ENCODE measurements around the gene MAP2K3. TPM values are rescaled to one million over a fixed set of nuclear protein-coding genes. Genes with fewer than 3 reads are reported as not detected.
A peak's percentile ranks its signal among the peaks of the same experiment; 100 is the strongest.
"Not testable (repeated sequence)": the region's sequence is repeated elsewhere in the genome, so short reads cannot be mapped to it uniquely, and the experiment has no call there.

Gene MAP2K3
- total RNA-seq, 2 donors from 2014 or later: 74.2 to 75.8 TPM

DNA sequence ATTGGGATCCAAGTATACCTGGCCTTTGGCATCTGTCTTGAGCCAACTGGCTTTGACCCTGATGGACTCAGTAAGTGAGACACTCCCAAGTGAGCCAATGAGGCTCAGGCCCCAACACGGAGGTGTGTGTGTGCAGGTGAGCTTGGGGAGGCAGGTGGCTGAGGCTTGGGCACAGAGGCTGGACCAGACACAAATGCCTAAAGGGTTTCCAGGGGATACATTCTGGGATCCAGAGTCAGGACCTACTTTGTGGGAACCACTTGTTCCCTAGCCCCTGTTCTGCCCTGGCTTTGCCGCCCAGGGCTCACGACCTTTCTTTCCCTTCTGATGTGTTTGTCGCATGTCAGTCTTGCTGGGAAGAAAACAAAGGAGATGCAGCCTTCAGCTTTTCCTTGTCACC, 56.8 kb downstream of the MAP2K3 start:
- DNase-seq; intact Hi-C loops (cut with DNase I, micrococcal nuclease); ATAC-seq: not testable (repeated sequence)

DNA sequence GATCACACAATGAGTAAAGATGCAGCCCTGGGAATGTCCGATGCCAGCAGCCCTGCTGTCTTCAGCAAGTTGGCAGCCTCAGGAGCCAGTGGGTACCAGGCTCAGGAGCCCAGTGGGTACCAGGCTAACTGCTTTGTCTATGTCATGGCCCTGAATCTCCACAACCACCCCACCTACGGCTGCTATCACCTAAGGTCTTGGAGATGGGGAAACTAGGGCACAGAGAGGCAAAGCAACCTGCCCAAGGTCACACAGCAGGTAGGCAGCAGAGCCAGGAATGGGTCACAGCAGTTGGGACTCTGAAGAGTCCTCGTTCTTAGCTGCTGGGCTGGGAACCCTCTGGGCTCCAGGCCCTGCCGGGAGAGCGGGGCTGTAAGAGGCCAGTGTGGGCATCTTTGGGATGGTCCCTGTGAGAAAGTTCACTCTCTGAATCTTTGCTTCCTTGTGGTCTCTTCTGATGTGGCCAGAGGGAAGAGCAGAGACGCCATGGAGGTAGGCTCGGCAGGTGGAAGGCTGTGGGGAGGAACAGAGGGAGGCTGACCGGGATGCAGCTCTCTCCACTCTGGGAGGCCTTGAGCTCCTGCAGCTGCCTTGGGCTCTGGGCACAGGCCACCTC, 57.5 kb downstream of the MAP2K3 start:
- intact Hi-C loops (cut with DNase I, micrococcal nuclease); ATAC-seq; DNase-seq: not testable (repeated sequence)

DNA sequence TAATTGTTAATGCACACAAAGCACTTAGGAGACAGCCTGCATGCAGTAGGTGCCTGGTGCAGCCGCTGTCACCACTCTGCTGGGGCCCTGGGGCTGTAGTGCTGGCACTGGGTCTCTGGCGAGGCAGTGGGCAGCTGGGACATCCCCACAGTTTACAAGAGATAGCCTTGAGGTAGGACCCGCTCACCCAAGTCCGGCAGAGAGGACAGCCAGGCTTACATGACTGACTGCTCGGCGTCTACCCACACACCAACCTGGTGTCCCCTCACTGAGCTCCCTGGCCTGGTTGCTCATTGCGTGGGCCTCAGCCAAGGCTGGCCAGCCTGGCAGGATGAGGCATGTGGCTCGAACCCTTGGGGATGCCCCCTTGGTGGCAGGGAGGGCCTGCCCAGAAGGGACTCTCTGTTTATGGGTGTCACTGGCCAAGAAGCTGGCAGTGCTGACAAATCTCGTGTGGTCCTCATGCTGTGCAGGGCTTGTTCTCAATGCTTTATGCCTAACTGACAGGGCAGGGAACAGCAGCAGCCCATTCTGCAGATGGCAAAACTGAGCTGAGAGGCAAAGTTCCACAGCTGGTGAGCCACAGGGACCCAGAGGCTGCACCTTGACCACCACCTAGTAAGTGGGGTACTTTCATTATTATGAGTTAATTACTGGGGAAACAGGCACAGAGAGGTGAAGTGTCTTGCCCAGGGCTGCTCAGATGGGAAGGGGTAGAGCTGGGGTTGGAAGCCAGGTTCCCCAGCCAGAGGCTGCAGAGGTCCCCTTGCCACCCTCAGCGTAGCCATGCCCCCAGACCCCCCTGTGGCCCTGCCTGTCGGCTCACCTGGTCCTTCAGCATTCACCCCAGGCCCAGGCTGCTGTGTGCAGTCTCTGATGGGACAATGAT, 58.8 kb downstream of the MAP2K3 start:
- DNase-seq; intact Hi-C loops (cut with DNase I, micrococcal nuclease): not testable (repeated sequence)

DNA sequence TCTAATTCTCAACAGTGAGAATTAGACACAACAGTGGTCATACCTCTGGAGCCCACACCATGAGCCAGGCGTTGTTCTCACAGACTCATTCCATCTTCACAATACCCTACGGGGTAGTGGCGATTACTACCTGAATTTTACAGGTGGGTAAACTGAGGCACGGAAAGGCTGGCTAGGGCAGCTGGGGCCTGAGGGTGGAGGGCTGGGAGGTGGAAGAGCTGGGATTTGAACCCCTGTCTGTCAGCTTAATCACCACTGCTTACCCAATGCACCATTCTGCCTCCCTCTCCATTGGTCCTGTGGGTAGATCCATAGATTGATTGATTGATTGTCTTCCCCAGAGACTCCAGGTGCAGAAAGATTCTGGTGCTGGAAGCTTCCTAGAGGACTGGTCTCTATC, 60.3 kb downstream of the MAP2K3 start:
- DNase-seq; ATAC-seq; intact Hi-C loops (cut with DNase I, micrococcal nuclease): not testable (repeated sequence)

More for the DNA sequence above, 58.8 kb downstream of the MAP2K3 start:
- ATAC-seq: not testable (repeated sequence)

DNA sequence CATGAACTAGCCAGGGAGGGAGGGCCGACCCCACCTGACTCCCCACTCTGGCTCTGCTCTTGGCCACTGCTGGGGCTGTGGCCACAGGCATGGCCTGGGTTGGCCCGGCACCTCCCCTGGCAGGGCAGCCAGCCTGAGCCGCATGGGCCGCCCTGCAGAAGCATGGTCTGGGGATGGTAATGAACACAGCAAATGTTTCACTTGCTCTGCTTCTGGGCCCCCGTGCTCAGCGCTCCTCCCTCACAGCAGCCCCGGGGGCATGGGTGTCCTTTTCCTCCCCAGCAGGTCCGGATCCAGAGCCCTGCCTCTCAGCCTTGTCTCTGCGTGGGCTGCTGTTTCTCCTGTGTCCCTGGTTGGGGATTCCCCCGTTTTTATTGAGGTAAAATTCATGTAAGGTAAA, 60.7 kb downstream of the MAP2K3 start:
- no peak for DNase-seq
- intact Hi-C loops (cut with DNase I, micrococcal nuclease): no loop called here
- ATAC-seq: no peak

DNA sequence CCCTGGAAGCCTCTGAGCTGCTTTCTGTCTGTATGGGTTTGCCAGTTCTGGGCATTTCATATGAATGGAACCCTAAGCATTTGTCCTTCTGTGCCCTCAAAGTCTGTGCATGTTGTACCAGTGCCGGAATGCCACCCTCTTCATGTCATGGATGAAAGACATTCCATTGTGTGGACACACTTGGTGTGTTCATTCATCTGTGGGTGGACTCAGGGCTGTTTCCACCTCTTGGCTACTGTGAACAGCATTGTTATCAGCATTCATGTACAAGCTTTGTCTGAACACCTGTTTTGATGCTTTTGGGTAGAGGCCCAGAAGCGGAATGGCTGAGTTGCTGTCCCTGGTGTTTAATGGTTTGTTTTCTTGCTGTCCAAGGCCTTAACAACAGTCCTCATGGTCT, 61.6 kb downstream of the MAP2K3 start:
- DNase-seq; intact Hi-C loops (cut with DNase I, micrococcal nuclease); ATAC-seq: not testable (repeated sequence)

DNA sequence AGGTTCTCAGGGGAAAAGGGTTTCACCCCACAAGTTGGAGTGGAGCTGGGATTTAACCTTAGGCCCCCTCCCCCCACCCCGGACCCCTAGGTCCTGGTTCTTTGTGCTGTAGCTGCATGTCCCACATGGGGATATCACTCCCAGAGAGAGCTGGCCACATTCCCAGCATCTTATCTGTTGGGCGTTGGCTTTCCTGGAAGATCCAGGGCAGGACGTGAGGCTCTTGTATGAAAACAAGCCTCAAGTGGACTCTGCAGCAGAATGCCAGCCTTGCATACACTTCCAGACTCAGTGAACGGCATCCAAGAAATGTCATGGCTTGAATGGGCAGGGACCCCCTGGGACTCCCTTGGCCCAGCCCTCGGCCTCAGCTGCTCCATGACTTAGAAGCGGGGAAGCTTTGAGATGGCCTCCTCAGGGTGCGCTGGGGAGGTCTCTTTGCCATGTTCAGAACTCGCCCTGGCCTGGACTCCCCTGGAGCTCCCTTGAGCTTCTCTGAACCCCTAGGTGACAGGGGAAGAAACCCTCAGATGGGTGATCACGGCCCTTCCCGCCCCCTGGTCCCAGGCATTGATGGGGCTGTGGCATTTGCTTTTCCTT, 62.2 kb downstream of the MAP2K3 start:
- DNase-seq: peak; percentile 65 to 66
- intact Hi-C loops (cut with DNase I, micrococcal nuclease): not testable (repeated sequence)
- peak; percentile 87 for ATAC-seq

DNA sequence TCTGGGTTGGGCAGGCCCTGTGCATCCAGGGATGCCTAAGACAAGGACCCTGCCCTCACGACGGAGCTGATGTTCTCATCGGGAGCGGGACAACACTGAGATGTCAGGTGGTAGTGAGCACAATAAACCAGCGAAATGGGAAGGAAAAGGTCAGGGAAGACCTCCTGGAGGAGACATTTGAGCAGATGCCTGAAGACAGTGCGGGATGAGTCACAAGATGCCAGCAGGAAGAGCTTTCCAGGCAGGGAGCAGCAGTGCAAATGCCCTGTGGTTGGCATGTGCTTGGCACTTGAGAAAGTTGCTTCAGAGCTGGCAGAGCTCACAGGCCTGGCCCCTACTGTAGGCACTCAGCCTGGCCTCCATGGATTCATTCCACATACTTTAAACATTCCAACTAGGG, 63.1 kb downstream of the MAP2K3 start:
- not testable (repeated sequence) for ATAC-seq, DNase-seq

DNA sequence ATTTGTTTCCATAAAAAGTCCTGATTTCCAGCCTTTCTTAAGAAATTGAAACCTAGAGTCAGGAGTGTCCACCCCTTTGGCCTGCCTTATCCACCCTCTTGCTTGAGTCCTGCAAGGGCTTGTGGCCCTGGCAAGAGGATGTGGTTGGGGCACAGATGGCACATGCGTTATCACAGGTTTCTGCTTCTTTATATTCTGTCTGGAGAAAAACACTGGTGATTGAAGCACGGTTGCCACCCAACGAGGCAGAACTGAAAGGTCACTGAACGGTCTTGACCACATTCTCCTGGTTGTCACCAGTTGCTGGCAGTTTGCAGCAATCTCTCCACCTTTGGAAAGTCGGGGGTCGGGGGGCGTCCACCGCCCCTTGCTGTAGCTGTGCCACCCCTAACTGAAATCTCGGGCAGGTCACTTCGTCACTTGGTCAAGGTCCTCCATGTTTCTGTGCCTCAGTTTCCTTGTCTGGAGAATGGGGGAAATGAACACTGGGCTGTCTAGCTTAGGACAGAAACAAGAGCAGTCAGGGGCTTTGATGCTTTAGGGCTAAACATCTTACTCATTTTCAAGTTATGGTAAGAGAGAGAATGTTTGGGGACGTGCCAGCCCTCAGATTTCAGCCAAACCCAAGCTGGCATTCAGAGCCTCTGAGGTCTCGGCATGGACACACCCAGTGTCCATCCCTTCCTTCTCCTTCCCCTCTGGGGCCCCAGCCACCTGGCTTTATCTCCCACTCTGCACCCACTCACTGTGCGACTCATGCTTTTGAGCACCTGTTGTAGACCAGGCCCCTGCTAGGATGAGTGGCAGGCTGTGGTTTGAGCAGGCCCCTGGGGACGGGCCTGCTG, 63.8 kb downstream of the MAP2K3 start:
- ATAC-seq; intact Hi-C loops (cut with DNase I, micrococcal nuclease); DNase-seq: not testable (repeated sequence)

More for the DNA sequence above, 63.1 kb downstream of the MAP2K3 start:
- intact Hi-C loops (cut with DNase I, micrococcal nuclease): not testable (repeated sequence)

DNA sequence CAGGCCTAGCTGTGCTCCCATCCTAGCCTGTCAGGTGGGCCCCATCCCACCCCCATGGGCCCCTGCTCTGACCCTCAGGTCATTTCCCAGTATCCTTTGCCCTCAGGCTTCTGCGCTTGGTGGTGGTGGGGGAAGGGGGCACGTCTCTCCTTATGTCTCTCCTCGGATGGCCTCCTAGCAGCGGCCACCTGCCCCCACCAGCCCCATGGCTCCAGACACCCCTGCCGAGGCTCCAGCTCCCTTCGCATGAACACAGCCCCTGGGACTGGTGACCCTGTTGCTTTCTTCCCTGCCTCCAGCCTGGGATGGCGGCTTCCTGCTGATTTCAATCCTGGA, 64.4 kb downstream of the MAP2K3 start:
- DNase-seq; intact Hi-C loops (cut with DNase I, micrococcal nuclease); ATAC-seq: not testable (repeated sequence)

DNA sequence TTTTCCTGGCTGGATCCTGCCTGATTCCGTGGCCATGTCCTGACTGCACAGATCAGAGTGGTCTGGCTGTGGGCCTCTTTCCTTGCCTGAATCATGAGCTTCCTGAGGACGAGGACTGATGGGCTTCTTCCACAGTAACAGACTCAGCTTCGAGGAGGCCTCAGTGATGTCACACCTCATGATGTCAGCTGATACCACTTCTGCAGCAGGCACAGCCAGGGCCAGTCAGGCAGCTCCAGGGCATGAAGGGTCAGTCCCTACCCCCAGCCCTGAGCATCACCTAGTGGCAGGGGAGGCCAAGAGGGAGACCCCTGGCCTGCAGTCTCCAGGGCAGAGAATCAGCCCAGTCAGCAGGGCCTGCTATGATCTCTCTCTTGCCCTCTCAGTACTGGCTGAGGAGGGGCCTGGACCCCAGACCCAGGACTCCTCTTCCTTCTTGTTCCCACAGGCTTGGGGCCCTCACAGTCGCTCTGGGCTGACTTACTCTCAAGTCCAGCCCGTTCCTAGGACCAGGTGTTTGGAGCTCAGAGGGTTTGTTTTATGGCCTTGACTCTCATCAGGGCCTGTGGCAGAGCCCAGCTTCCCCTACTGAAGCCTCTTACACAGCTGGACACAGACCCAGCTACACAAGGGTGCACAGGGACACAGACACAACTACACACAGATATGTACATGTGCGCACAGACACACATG, 65.0 kb downstream of the MAP2K3 start:
- intact Hi-C loops (cut with DNase I, micrococcal nuclease); ATAC-seq: not testable (repeated sequence)
- peak in 1 of 2 donors; percentile 14 for DNase-seq

DNA sequence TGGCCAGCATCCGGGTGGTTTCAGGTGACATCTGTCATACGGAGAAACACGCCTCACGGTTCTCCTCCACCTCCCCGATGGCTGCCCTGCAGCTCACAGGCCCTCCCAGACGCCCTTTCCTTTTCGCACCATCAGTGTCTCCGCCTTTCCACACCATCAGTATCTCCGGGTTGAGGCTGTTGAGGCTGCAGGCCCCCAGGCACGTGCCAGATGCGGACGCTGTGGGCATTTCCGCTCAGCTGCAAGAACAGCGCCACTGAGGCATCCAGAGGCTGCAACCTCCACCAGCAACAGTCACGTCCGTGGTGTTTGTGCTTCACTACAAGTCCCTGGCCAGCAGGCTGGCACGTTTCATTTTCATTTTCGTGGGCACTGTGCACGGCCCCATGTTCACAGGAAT, 66.0 kb downstream of the MAP2K3 start:
- ATAC-seq; intact Hi-C loops (cut with DNase I, micrococcal nuclease): not testable (repeated sequence)
- DNase-seq: peak in 1 of 2 donors; percentile 11

DNA sequence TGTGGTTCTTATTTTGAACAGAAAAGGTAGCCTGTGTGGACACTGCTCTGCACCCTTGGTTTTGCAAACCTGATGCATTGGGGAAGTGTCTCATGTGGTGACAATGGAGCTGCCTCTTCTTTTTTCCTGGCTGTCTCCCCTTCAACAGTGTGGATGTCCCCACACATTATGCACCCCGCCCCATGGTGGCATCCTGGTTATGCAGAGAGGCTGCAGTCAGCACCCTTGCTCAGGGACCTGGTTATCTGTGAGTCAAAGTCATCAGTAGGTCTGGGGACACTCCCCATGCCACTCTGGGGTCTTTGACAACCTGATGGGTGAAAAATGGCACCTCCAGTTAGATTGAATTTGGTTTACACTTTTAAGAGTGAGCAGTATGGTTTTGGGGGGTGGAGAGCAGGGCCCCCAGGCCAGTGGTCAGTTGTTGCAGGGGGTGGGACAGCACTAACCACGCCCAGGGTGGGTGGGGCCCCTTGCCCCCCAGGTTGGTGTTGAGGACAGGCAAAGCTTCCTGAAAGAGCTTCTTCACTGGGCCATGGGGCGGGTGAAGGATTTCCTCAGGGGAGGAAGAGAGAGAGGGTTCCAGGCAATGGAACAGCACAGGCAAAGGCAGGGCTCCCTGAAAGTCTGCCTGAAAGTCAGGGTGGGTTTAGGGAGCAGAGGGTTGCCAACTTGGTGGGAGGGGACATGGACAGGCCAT, 67.0 kb downstream of the MAP2K3 start:
- intact Hi-C loops (cut with DNase I, micrococcal nuclease): no loop called here
- no peak for DNase-seq
- ATAC-seq: no peak

DNA sequence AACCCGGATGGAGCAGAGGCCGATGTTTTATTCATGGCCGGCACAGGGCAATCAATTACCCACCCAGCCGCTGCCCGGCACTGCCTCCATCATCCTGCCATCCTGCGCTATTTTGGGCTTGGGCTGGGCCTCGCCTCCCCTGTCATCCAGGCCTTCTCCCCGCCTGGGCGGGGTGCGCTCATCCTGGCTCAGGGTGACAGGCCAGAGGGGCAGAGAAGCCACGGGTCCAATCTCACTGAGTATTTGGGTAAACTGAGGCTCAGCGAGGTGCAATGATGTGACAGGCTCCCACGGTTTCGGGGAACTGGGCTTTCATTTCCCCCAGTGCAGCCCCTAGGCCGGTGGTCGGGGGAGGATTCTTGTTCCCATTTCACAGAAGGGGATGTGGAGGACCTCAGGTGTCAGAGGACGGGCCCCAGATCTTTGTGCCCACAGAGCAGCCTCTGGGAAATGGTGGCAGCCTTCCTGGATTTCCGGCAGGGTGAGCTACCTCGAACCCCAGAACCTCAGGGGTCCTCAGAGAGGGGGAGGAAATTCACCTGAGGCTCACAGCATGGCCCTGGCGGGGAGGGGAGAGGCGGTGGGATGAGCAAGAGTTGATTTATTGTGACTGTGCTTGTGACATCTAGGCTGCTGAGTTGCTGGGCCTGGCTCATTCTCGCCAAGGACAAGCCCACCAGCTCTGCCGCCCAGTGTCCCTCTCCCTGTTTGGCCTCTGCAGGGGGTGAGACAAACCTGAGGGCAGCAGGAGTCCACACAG, 67.9 kb downstream of the MAP2K3 start:
- DNase-seq (peak in 1 of 2 donors; percentile 19), ATAC-seq (no peak)
- intact Hi-C loops (cut with DNase I, micrococcal nuclease): no loop called here

DNA sequence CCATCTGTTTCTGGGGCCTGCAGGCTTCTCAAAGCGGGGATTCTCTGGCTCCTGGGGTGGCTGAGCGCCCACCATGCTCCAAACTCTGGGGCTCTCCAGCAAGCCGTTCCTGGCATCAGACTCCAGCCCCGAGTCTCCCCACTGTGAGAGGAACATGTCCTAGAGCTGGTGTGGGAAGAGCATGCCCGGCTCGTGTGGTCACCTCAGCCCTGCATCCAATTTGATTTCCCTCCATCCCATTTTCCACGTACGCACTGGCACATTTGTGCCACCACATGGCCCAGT, 68.4 kb downstream of the MAP2K3 start:
- DNase-seq (no peak), ATAC-seq (no peak)
- intact Hi-C loops (cut with DNase I, micrococcal nuclease): no loop called here

DNA sequence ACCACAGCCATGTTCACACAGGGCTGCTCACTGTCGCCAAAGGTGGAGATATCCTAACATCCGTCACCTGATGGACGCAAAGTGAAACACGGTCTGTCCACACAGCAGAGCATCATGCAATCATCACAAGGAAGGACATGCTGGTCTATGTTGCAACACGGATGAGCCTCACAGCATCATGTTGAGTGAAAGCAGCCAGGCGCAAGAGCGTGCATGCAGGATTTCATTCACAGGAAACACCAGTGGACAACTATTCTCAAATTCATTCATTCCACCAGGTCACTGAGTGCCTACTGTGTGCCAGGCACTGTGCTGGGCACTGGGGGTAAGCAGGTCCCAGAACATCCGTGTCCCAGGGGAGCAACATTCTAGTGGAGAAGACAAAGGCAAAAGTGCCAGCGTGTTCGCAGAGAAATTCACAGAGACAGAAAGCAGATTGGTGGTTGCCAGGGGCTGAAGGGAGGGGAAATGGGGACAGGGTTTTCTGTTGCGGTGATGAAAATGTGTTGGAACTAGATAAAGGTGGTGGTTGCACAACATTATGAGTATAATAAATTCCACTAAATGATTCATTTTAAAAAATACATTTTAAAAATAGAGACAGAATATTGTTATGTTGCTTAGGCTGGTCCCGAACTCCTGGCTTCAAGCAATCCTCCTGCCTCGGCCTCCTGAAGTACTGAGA, 69.0 kb downstream of the MAP2K3 start:
- ATAC-seq (no peak), DNase-seq (peak in 1 of 2 donors; percentile 12)
- intact Hi-C loops (cut with DNase I, micrococcal nuclease): no loop called here

Measured in left colon (tissue), 2 donors.